Tibial nerve (tissue), 4 donors: ENCODE results near the gene PCDHGA3. TPM values are rescaled to one million over a fixed set of nuclear protein-coding genes. Genes with fewer than 3 reads are reported as not detected.

Experiments used
- DNase-seq, 2 donors: peaks; one replicate each; pipeline ENCODE4 v3.0.0-alpha.2; 2019; ENCODE audit warnings: low spot score in 2 of 2
- H3K27ac ChIP-seq, 4 donors: fragments of 200-600 bp; sonication (generic) in 3 of 4; one replicate each; pipeline ENCODE4 v1.5.1; 2017 to 2019; ENCODE audit warnings: mild to moderate bottlenecking in 1 of 4
- H3K27me3 ChIP-seq, 2 donors: fragments of 200-600 bp; sonication (generic) in 1 of 2; one replicate each; pipeline versions ENCODE4 v1.5.1 to v1.6.0; 2017 to 2019
- H3K36me3 ChIP-seq, 3 donors: fragments of 200-600 bp; sonication (generic); one replicate each; pipeline ENCODE4 v1.5.1; 2018 to 2019
- H3K4me1 ChIP-seq, 4 donors: fragments of 200-600 bp; sonication (generic) in 3 of 4; one replicate each; pipeline ENCODE4 v1.5.1; 2017 to 2019
- H3K4me3 ChIP-seq, 4 donors: fragments of 200-600 bp; sonication (generic) in 3 of 4; one replicate each; pipeline ENCODE4 v1.5.1; 2017 to 2019; ENCODE audit warnings: mild to moderate bottlenecking in 1 of 4, moderate library complexity in 1 of 4
- H3K9me3 ChIP-seq, 4 donors: fragments of 200-600 bp; sonication (generic) in 3 of 4; one replicate each; pipeline ENCODE4 v1.5.1; 2017 to 2019
- EP300 ChIP-seq, 2 donors: sonication (generic); formaldehyde crosslinking; IDR thresholded peaks; one replicate each; pipeline ENCODE4 v1.6.1; 2017; ENCODE audit warnings: antibody characterized with exemption in 2 of 2, mild to moderate bottlenecking in 1 of 2
- POLR2A ChIP-seq, 2 donors: fragments of 450-650 bp; IDR thresholded peaks; one replicate each; pipeline ENCODE4 v1.6.1; 2017; ENCODE audit warnings: antibody characterized with exemption in 2 of 2, mild to moderate bottlenecking in 2 of 2, moderate library complexity in 2 of 2
- WGBS, 2 donors: methylation state at CpG; one replicate each; pipeline ENCODE4 v1.1.5; 2018; 5-methylcytosine and 5-hydroxymethylcytosine counted together
- total RNA-seq, 4 donors: library from RNA; depleted of rRNA; stranded (reverse); fragments of >200 nt; gene quantifications; one replicate each; pipeline ENCODE4 v1.1.0, GENCODE V29; 2016
- TF ChIP-seq, protein P1 (sequence below), 5 experiments: fragments of 200-600 bp in 3 of 5; fragments of 450-650 bp in 2 of 5; sonication (generic) in 3 of 5; IDR thresholded peaks; one replicate each; pipeline ENCODE4 v1.5.1; 2016 to 2019; ENCODE audit warnings: antibody characterized with exemption in 5 of 5, mild to moderate bottlenecking in 3 of 5, moderate library complexity in 2 of 5

The PCDHGA3 gene
- total RNA-seq, 4 donors from 2014 or later = 6.5 to 10.5 (median 8.7) TPM

DNA sequence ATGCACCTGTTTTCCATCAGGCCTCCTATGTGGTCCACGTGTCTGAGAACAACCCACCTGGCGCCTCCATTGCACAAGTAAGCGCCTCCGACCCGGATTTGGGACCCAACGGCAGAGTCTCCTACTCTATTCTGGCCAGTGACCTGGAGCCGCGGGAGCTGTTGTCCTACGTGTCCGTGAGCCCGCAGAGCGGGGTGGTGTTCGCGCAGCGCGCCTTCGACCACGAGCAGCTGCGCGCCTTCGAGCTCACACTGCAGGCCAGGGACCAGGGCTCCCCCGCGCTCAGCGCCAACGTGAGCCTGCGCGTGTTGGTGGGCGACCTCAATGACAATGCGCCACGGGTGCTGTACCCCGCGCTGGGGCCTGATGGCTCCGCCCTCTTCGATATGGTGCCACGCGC lies 8.0 kb downstream of the PCDHGA3 start:
- Histone ChIP-seq H3K4me1 (no peaks in the 10 kb centered on the region), H3K9me3 (peaks cover 0 to 99% (median 44%) of the 10 kb centered on the region in 4 donors), H3K27ac (no peak overlapping the region), H3K27me3 (no peaks in the 10 kb centered on the region), H3K4me3 (no peak overlapping the region), H3K36me3 (peaks cover 0 to 36% (median 0%) of the 10 kb centered on the region in 3 donors)
- WGBS, 2 donors = 44 to 49% methylated on average over 6 to 8 of the region's 36 CpGs
- DNase-seq = no peak
- TF ChIP-seq POLR2A (IDR thresholded peaks at IDR 0.05) (no peak), EP300 (IDR thresholded peaks at IDR 0.05) (no peak)
- TF ChIP-seq, protein P1, sequence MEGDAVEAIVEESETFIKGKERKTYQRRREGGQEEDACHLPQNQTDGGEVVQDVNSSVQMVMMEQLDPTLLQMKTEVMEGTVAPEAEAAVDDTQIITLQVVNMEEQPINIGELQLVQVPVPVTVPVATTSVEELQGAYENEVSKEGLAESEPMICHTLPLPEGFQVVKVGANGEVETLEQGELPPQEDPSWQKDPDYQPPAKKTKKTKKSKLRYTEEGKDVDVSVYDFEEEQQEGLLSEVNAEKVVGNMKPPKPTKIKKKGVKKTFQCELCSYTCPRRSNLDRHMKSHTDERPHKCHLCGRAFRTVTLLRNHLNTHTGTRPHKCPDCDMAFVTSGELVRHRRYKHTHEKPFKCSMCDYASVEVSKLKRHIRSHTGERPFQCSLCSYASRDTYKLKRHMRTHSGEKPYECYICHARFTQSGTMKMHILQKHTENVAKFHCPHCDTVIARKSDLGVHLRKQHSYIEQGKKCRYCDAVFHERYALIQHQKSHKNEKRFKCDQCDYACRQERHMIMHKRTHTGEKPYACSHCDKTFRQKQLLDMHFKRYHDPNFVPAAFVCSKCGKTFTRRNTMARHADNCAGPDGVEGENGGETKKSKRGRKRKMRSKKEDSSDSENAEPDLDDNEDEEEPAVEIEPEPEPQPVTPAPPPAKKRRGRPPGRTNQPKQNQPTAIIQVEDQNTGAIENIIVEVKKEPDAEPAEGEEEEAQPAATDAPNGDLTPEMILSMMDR (IDR thresholded peaks at IDR 0.05) = no peak

DNA sequence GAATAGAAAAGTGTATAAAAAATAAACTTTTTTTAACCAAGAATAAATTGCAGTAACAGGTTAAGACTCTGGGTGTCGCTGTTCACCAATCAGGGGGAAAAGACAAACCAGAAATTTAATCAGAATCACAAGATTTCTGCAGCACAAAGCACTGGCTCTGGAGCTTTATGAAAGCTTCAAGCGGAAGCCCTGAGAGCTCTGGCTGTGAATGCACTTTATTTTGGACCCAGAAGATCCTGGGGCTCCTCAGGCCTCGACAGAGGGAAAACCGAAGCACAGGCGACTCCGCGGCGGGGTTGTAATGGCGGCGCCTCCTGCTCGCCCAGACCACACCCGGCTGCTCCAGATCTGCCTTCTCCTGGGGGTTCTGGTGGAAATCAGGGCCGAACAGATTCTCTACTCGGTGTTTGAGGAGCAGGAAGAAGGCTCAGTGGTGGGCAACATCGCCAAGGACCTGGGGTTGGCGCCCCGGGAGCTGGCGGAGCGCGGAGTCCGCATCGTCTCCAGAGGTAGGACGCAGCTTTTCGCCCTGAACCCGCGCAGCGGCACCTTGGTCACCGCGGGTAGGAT lies 11.4 kb downstream of the PCDHGA3 start, which contains the start of gene PCDHGA4:
Gene PCDHGA4 (plus strand): TSS at position 122 of the 570 bp plus-strand sequence. CDS start 87 bp downstream, at position 209.
- no peaks in the 10 kb centered on the region for H3K4me1 ChIP-seq
- no peaks in the 10 kb centered on the region for H3K27me3 ChIP-seq
- H3K36me3 ChIP-seq = peaks cover 0 to 40% (median 0%) of the 10 kb centered on the region in 3 donors
- peaks cover 0 to 99% (median 42%) of the 10 kb centered on the region in 4 donors for H3K9me3 ChIP-seq
- H3K27ac ChIP-seq = no peak within 1 kb of the TSS
- peak within 1 kb of the TSS in 2 of 4 donors; percentile 9 to 43 for H3K4me3 ChIP-seq
- TF ChIP-seq EP300 (IDR thresholded peaks at IDR 0.05) = no peak
- TF ChIP-seq, protein P1 (IDR thresholded peaks at IDR 0.05) = peak in 4 of 5 experiments; percentile 13 to 27 (median 18)
- DNase-seq = no peak
- WGBS, 2 donors = 15 to 24% methylated on average over 29 of the region's 29 CpGs

DNA sequence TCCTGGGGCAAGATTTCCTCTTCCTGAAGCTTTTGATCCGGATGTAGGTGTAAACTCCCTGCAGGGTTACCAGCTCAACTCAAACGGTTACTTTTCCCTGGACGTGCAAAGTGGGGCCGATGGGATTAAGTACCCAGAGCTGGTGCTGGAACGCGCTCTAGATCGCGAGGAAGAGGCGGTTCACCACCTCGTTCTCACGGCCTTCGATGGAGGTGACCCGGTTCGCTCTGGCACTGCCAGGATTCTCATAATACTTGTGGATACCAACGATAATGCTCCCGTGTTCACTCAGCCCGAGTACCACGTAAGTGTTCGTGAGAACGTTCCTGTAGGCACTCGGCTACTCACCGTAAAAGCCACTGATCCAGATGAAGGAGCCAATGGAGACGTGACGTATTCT lies 12.0 kb downstream of the PCDHGA3 start:
- TF ChIP-seq EP300 (IDR thresholded peaks at IDR 0.05) = no peak
- TF ChIP-seq, protein P1 (IDR thresholded peaks at IDR 0.05) = no peak
- no peak for TF ChIP-seq POLR2A (IDR thresholded peaks at IDR 0.05)
- Histone ChIP-seq H3K27ac (no peak overlapping the region), H3K4me3 (no peak overlapping the region), H3K9me3 (peaks cover 0 to 99% (median 44%) of the 10 kb centered on the region in 4 donors), H3K27me3 (no peaks in the 10 kb centered on the region), H3K36me3 (peaks cover 0 to 37% (median 0%) of the 10 kb centered on the region in 3 donors), H3K4me1 (no peaks in the 10 kb centered on the region)
- DNase-seq = no peak
- 59% methylated on average over 24 of the region's 24 CpGs for WGBS, 2 donors

- Histone ChIP-seq H3K27me3 (no peaks in the 10 kb centered on the region), H3K9me3 (peaks cover 0 to 99% (median 46%) of the 10 kb centered on the region in 4 donors), H3K27ac (no peak overlapping the region), H3K4me3 (no peak overlapping the region), H3K36me3 (peaks cover 0 to 38% (median 0%) of the 10 kb centered on the region in 3 donors), H3K4me1 (no peaks in the 10 kb centered on the region)
- TF ChIP-seq, protein P1 (IDR thresholded peaks at IDR 0.05) = no peak
- TF ChIP-seq EP300 (IDR thresholded peaks at IDR 0.05) (no peak), POLR2A (IDR thresholded peaks at IDR 0.05) (no peak)
- 74 to 75% methylated on average over 5 of the region's 5 CpGs for whole genome bisulfite sequencing, 2 donors
- DNase-seq = no peak
Observed at GRCh38 chr5:141356133-141356532, 12.5 kb downstream of the PCDHGA3 start.

DNA sequence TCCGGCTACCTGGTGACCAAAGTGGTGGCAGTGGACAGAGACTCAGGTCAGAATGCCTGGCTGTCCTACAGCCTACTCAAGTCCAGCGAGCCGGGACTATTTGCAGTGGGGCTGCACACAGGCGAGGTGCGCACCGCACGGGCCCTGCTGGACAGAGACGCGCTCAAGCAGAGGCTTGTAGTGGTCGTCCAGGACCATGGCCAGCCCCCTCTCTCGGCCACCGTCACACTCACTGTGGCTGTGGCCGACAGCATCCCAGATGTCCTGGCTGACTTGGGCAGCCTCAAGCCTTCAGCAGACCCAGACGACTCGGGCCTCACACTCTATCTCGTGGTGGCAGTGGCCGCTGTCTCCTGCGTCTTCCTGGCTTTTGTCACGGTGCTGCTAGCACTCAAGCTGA lies 13.3 kb downstream of the PCDHGA3 start:
- 52 to 53% methylated on average over 16 of the region's 19 CpGs for WGBS, 2 donors
- peaks cover 0 to 99% (median 47%) of the 10 kb centered on the region in 4 donors for H3K9me3 ChIP-seq
- TF ChIP-seq EP300 (IDR thresholded peaks at IDR 0.05) = no peak
- no peak for TF ChIP-seq POLR2A (IDR thresholded peaks at IDR 0.05)
- TF ChIP-seq, protein P1 (IDR thresholded peaks at IDR 0.05) = no peak

More for the DNA sequence above, 13.3 kb downstream of the PCDHGA3 start:
- no peak overlapping the region for H3K27ac ChIP-seq
- H3K27me3 ChIP-seq = no peaks in the 10 kb centered on the region
- no peaks in the 10 kb centered on the region for H3K4me1 ChIP-seq
- H3K36me3 ChIP-seq = peaks cover 0 to 44% (median 0%) of the 10 kb centered on the region in 3 donors
- DNase-seq = no peak
- H3K4me3 ChIP-seq = no peak overlapping the region
